ENCODE data around the gene BMERB1.
"Not testable (repeated sequence)": the region's sequence is repeated elsewhere in the genome, so short reads cannot be mapped to it uniquely, and the experiment has no call there.

BMERB1 gene

GRCh38 chr16:15440852-15441251 is 6.5 kb downstream of the BMERB1 start:
- whole genome bisulfite sequencing (ENCODE audit: extremely low coverage, insufficient coverage, low lambda C conversion rate): no CpG with 5 or more reads among the region's 3 CpGs
- no peak overlapping the region for H3K4ac ChIP-seq (ENCODE audit: low read depth, low read length)
- H3K4me2 ChIP-seq (ENCODE audit: low read length): no peak overlapping the region
- H3K4me3 ChIP-seq (ENCODE audit: low read length): no peak overlapping the region
- no peaks in the 10 kb centered on the region for H3K79me1 ChIP-seq (ENCODE audit: low read length)
- peaks cover under 1% of the 10 kb centered on the region for H3K27me3 ChIP-seq (ENCODE audit: insufficient read depth, low read length, poor library complexity)
- no peak overlapping the region for H2BK15ac ChIP-seq (replicated peaks; ENCODE audit: low read depth)
- H2AK5ac ChIP-seq (ENCODE audit: low read length): no peak overlapping the region
- DNase-seq: no peak
- no peaks in the 10 kb centered on the region for H3K4me1 ChIP-seq (ENCODE audit: control insufficient read depth, low read depth, low read length)
- no peak overlapping the region for H3K27ac ChIP-seq (ENCODE audit: low read depth, low read length)
- H3K18ac ChIP-seq (ENCODE audit: low read length): no peak overlapping the region
- H2BK5ac ChIP-seq (ENCODE audit: low read length): no peak overlapping the region
- H3K9ac ChIP-seq (ENCODE audit: low read length): no peak overlapping the region
- H3K56ac ChIP-seq (ENCODE audit: low read length): no peak overlapping the region
- H3K79me2 ChIP-seq (ENCODE audit: control insufficient read depth, insufficient read depth, low read length): no peaks in the 10 kb centered on the region
- H4K5ac ChIP-seq (ENCODE audit: low read length): no peak overlapping the region
- H3K23ac ChIP-seq (ENCODE audit: low read length): no peak overlapping the region
- H2BK120ac ChIP-seq (ENCODE audit: low read depth, low read length): no peak overlapping the region
- no peaks in the 10 kb centered on the region for H3K36me3 ChIP-seq (ENCODE audit: control insufficient read depth, insufficient read depth, low read length)
- no peak overlapping the region for H4K8ac ChIP-seq (ENCODE audit: low read depth, low read length)

DNA sequence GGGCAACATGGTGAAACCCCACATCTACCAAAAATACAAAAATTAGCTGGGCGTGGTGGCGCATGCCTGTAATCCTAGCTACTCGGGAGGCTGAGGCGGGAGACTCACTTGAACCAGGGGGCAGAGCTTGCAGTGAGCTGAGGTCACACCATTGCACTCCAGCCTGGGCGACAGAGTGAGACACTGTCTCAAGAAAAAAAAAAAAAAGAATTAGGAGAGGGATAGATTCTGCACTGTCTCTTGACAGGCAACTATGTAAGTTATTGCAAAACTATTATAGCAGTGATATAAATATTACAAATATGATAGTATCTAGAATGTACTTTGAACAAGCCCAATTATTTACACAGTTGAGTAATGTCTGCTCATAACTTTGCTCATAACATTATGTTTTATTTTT is 7.8 kb downstream of the BMERB1 start:
- not testable (repeated sequence) for H2BK15ac ChIP-seq (replicated peaks; ENCODE audit: low read depth); H3K56ac ChIP-seq (ENCODE audit: low read length); H4K8ac ChIP-seq (ENCODE audit: low read depth, low read length); H2BK120ac ChIP-seq (ENCODE audit: low read depth, low read length); H2AK5ac ChIP-seq (ENCODE audit: low read length); H3K4me2 ChIP-seq (ENCODE audit: low read length); DNase-seq; H2BK5ac ChIP-seq (ENCODE audit: low read length); H3K9ac ChIP-seq (ENCODE audit: low read length); H3K79me1 ChIP-seq (ENCODE audit: low read length); H3K4me1 ChIP-seq (ENCODE audit: control insufficient read depth, low read depth, low read length); H3K23ac ChIP-seq (ENCODE audit: low read length); H3K18ac ChIP-seq (ENCODE audit: low read length); H3K4me3 ChIP-seq (ENCODE audit: low read length); H4K5ac ChIP-seq (ENCODE audit: low read length); H3K4ac ChIP-seq (ENCODE audit: low read depth, low read length); H3K27ac ChIP-seq (ENCODE audit: low read depth, low read length); H3K79me2 ChIP-seq (ENCODE audit: control insufficient read depth, insufficient read depth, low read length); H3K36me3 ChIP-seq (ENCODE audit: control insufficient read depth, insufficient read depth, low read length); H3K27me3 ChIP-seq (ENCODE audit: insufficient read depth, low read length, poor library complexity)
- WGBS (ENCODE audit: extremely low coverage, insufficient coverage, low lambda C conversion rate): no CpG with 5 or more reads among the region's 5 CpGs

- H3K4me2 ChIP-seq (ENCODE audit: low read length): no peak overlapping the region
- no peak overlapping the region for H4K8ac ChIP-seq (ENCODE audit: low read depth, low read length)
- DNase-seq: no peak
- no CpG with 5 or more reads among the region's 4 CpGs for WGBS (ENCODE audit: extremely low coverage, insufficient coverage, low lambda C conversion rate)
- H2AK5ac ChIP-seq (ENCODE audit: low read length): no peak overlapping the region
- no peak overlapping the region for H2BK120ac ChIP-seq (ENCODE audit: low read depth, low read length)
- H3K79me2 ChIP-seq (ENCODE audit: control insufficient read depth, insufficient read depth, low read length): no peaks in the 10 kb centered on the region
- H3K36me3 ChIP-seq (ENCODE audit: control insufficient read depth, insufficient read depth, low read length): no peaks in the 10 kb centered on the region
- no peak overlapping the region for H2BK5ac ChIP-seq (ENCODE audit: low read length)
- no peak overlapping the region for H3K9ac ChIP-seq (ENCODE audit: low read length)
- no peak overlapping the region for H4K5ac ChIP-seq (ENCODE audit: low read length)
- no peak overlapping the region for H3K56ac ChIP-seq (ENCODE audit: low read length)
- H3K4ac ChIP-seq (ENCODE audit: low read depth, low read length): no peak overlapping the region
- no peaks in the 10 kb centered on the region for H3K79me1 ChIP-seq (ENCODE audit: low read length)
- no peak overlapping the region for H3K4me3 ChIP-seq (ENCODE audit: low read length)
- H3K27ac ChIP-seq (ENCODE audit: low read depth, low read length): no peak overlapping the region
- H3K4me1 ChIP-seq (ENCODE audit: control insufficient read depth, low read depth, low read length): no peaks in the 10 kb centered on the region
- no peak overlapping the region for H3K18ac ChIP-seq (ENCODE audit: low read length)
- no peak overlapping the region for H3K23ac ChIP-seq (ENCODE audit: low read length)
- no peaks in the 10 kb centered on the region for H3K27me3 ChIP-seq (ENCODE audit: insufficient read depth, low read length, poor library complexity)
- H2BK15ac ChIP-seq (replicated peaks; ENCODE audit: low read depth): no peak overlapping the region
Measured at GRCh38 chr16:15443753-15444152, 9.4 kb downstream of the BMERB1 start.

DNA sequence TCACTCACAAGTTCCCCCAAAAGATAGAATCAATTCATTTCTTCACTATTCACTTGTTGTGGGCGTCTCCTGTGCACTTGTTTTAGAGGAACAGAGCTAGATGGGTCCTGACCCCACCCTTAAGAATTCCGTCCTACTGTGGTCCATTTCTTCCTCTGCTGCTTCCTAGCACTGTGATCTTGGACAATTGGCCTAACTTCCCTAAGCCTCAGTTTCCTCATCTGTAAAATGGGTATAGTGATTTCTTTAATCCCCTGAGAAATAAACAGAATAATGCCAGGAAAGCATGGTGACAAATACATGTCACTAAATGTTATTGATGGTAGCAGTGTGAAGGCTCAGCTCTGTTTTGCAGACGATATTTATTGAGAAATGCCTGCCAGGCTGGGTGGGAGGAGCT is 9.9 kb downstream of the BMERB1 start:
- H3K56ac ChIP-seq (ENCODE audit: low read length): no peak overlapping the region
- no peaks in the 10 kb centered on the region for H3K36me3 ChIP-seq (ENCODE audit: control insufficient read depth, insufficient read depth, low read length)
- H2BK120ac ChIP-seq (ENCODE audit: low read depth, low read length): no peak overlapping the region
- no peak overlapping the region for H3K9ac ChIP-seq (ENCODE audit: low read length)
- H3K23ac ChIP-seq (ENCODE audit: low read length): no peak overlapping the region
- no peak overlapping the region for H3K18ac ChIP-seq (ENCODE audit: low read length)
- H3K27ac ChIP-seq (ENCODE audit: low read depth, low read length): no peak overlapping the region
- no peak overlapping the region for H3K4ac ChIP-seq (ENCODE audit: low read depth, low read length)
- no peaks in the 10 kb centered on the region for H3K27me3 ChIP-seq (ENCODE audit: insufficient read depth, low read length, poor library complexity)
- H2BK5ac ChIP-seq (ENCODE audit: low read length): no peak overlapping the region
- H3K79me1 ChIP-seq (ENCODE audit: low read length): no peaks in the 10 kb centered on the region
- no peak overlapping the region for H2BK15ac ChIP-seq (replicated peaks; ENCODE audit: low read depth)
- no peak overlapping the region for H3K4me3 ChIP-seq (ENCODE audit: low read length)
- WGBS (ENCODE audit: extremely low coverage, insufficient coverage, low lambda C conversion rate): no CpG with 5 or more reads among the region's 3 CpGs
- no peak overlapping the region for H2AK5ac ChIP-seq (ENCODE audit: low read length)
- no peak overlapping the region for H3K4me2 ChIP-seq (ENCODE audit: low read length)
- H3K4me1 ChIP-seq (ENCODE audit: control insufficient read depth, low read depth, low read length): no peaks in the 10 kb centered on the region
- H3K79me2 ChIP-seq (ENCODE audit: control insufficient read depth, insufficient read depth, low read length): no peaks in the 10 kb centered on the region
- H4K5ac ChIP-seq (ENCODE audit: low read length): no peak overlapping the region
- DNase-seq: no peak
- no peak overlapping the region for H4K8ac ChIP-seq (ENCODE audit: low read depth, low read length)

DNA sequence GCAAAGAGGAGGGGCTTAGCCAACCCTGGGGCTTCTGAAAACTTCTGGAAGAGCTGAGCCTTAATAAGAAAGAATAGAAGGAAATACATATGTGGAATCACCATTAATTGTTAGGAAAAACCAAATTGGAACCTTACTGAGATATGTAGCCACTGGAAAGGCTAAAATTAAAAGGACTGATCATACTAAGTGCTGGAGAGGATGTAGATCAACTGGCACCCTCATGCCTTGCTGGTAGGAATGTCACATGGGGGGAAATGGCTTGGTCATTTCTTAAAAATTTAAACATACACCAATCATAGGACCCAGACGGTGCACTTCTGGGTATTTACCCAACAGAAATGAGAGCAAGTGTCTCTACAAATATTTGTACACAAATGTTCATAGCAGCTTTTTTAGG is 11.1 kb downstream of the BMERB1 start:
- Histone ChIP-seq H3K4me1 (ENCODE audit: control insufficient read depth, low read depth, low read length) (no peaks in the 10 kb centered on the region), H2BK120ac (ENCODE audit: low read depth, low read length) (no peak overlapping the region), H3K4me2 (ENCODE audit: low read length) (no peak overlapping the region), H2AK5ac (ENCODE audit: low read length) (no peak overlapping the region), H3K27ac (ENCODE audit: low read depth, low read length) (no peak overlapping the region), H3K9ac (ENCODE audit: low read length) (no peak overlapping the region), H3K56ac (ENCODE audit: low read length) (no peak overlapping the region), H2BK15ac (replicated peaks; ENCODE audit: low read depth) (no peak overlapping the region), H3K4me3 (ENCODE audit: low read length) (no peak overlapping the region), H3K4ac (ENCODE audit: low read depth, low read length) (no peak overlapping the region), H3K79me2 (ENCODE audit: control insufficient read depth, insufficient read depth, low read length) (no peaks in the 10 kb centered on the region), H3K36me3 (ENCODE audit: control insufficient read depth, insufficient read depth, low read length) (no peaks in the 10 kb centered on the region), H3K23ac (ENCODE audit: low read length) (no peak overlapping the region), H3K18ac (ENCODE audit: low read length) (no peak overlapping the region), H4K5ac (ENCODE audit: low read length) (no peak overlapping the region), H3K27me3 (ENCODE audit: insufficient read depth, low read length, poor library complexity) (no peaks in the 10 kb centered on the region), H2BK5ac (ENCODE audit: low read length) (no peak overlapping the region), H4K8ac (ENCODE audit: low read depth, low read length) (no peak overlapping the region), H3K79me1 (ENCODE audit: low read length) (no peaks in the 10 kb centered on the region)
- DNase-seq: no peak
- no CpG with 5 or more reads among the region's 1 CpG for WGBS (ENCODE audit: extremely low coverage, insufficient coverage, low lambda C conversion rate)

- no peak overlapping the region for H3K4me2 ChIP-seq (ENCODE audit: low read length)
- H3K9ac ChIP-seq (ENCODE audit: low read length): no peak overlapping the region
- H3K36me3 ChIP-seq (ENCODE audit: control insufficient read depth, insufficient read depth, low read length): no peaks in the 10 kb centered on the region
- H3K4me3 ChIP-seq (ENCODE audit: low read length): no peak overlapping the region
- H2BK15ac ChIP-seq (replicated peaks; ENCODE audit: low read depth): no peak overlapping the region
- H2BK120ac ChIP-seq (ENCODE audit: low read depth, low read length): no peak overlapping the region
- no peaks in the 10 kb centered on the region for H3K79me1 ChIP-seq (ENCODE audit: low read length)
- no peaks in the 10 kb centered on the region for H3K79me2 ChIP-seq (ENCODE audit: control insufficient read depth, insufficient read depth, low read length)
- no peak overlapping the region for H3K18ac ChIP-seq (ENCODE audit: low read length)
- H2AK5ac ChIP-seq (ENCODE audit: low read length): no peak overlapping the region
- no peak overlapping the region for H4K8ac ChIP-seq (ENCODE audit: low read depth, low read length)
- no peak overlapping the region for H3K56ac ChIP-seq (ENCODE audit: low read length)
- no peaks in the 10 kb centered on the region for H3K4me1 ChIP-seq (ENCODE audit: control insufficient read depth, low read depth, low read length)
- H3K27ac ChIP-seq (ENCODE audit: low read depth, low read length): no peak overlapping the region
- WGBS (ENCODE audit: extremely low coverage, insufficient coverage, low lambda C conversion rate): no CpG with 5 or more reads among the region's 5 CpGs
- H3K27me3 ChIP-seq (ENCODE audit: insufficient read depth, low read length, poor library complexity): no peaks in the 10 kb centered on the region
- H2BK5ac ChIP-seq (ENCODE audit: low read length): no peak overlapping the region
- DNase-seq: no peak
- H4K5ac ChIP-seq (ENCODE audit: low read length): no peak overlapping the region
- H3K4ac ChIP-seq (ENCODE audit: low read depth, low read length): no peak overlapping the region
- H3K23ac ChIP-seq (ENCODE audit: low read length): no peak overlapping the region
Measured at GRCh38 chr16:15446901-15447300, 12.5 kb downstream of the BMERB1 start.

All from mesendoderm (in vitro differentiated cells).